GM18526 (cell line): ENCODE measurements around the gene BPIFB3.

Experiments used
- POLR2A ChIP-seq: IDR thresholded peaks from 3 replicates; pipeline ENCODE4 v1.6.1; 2011; ENCODE audit not compliant: insufficient read length; ENCODE audit errors: extremely low read depth

Gene BPIFB3

GRCh38 chr20:33022694-33023438, 30.8 kb upstream of the BPIFB3 start:
- TF ChIP-seq POLR2A: no peak

GRCh38 chr20:33023439-33024242, 30.1 kb upstream of the BPIFB3 start:
- TF ChIP-seq POLR2A: no peak

- no peak for TF ChIP-seq POLR2A
Observed at GRCh38 chr20:33024243-33024560, 29.5 kb upstream of the BPIFB3 start.

GRCh38 chr20:33024609-33025317, 28.9 kb upstream of the BPIFB3 start:
- TF ChIP-seq POLR2A: no peak

GRCh38 chr20:33025318-33025876, 28.3 kb upstream of the BPIFB3 start:
- TF ChIP-seq POLR2A: no peak

- TF ChIP-seq POLR2A: no peak
Observed at GRCh38 chr20:33026072-33026778, 27.5 kb upstream of the BPIFB3 start.

GRCh38 chr20:33026779-33027759, 26.6 kb upstream of the BPIFB3 start:
- TF ChIP-seq POLR2A: no peak

GRCh38 chr20:33027769-33028751, 25.6 kb upstream of the BPIFB3 start:
- TF ChIP-seq POLR2A: no peak

- no peak for TF ChIP-seq POLR2A
Observed at GRCh38 chr20:33028875-33029274, 24.8 kb upstream of the BPIFB3 start.

- TF ChIP-seq POLR2A: no peak
Observed at GRCh38 chr20:33030076-33030475, 23.6 kb upstream of the BPIFB3 start.

GRCh38 chr20:33030569-33030968, 23.1 kb upstream of the BPIFB3 start:
- no peak for TF ChIP-seq POLR2A

GRCh38 chr20:33031531-33031930, 22.2 kb upstream of the BPIFB3 start, which contains the start of gene BPIFB6:
TSS of gene BPIFB6 (plus strand) at chr20:33031648. CDS start at chr20:33031648, 0 bp downstream.
- no peak for TF ChIP-seq POLR2A

GRCh38 chr20:33032555-33032954, 21.1 kb upstream of the BPIFB3 start:
- no peak for TF ChIP-seq POLR2A
